GM21786 (cell line): ENCODE results near the gene EEPD1.
"Not testable (repeated sequence)": the region's sequence is repeated elsewhere in the genome, so short reads cannot be mapped to it uniquely, and the experiment has no call there.

Source experiments
- ATAC-seq: cut with Tn5 transposase; IDR thresholded peaks from one replicate; pipeline ENCODE4 v1.9.1; 2021; ENCODE audit not compliant: unreplicated experiment

The EEPD1 gene

GRCh38 chr7:36314491-36314890 is 161.4 kb downstream of the EEPD1 start:
- no peak for ATAC-seq

- ATAC-seq: no peak
These were observed 162.4 kb downstream of the EEPD1 start for GRCh38 chr7:36315309-36315944.

GRCh38 chr7:36316319-36316718 is 163.3 kb downstream of the EEPD1 start:
- ATAC-seq: no peak

GRCh38 chr7:36317276-36317675 is 164.2 kb downstream of the EEPD1 start:
- ATAC-seq: no peak

GRCh38 chr7:36318116-36318515 is 165.1 kb downstream of the EEPD1 start:
- ATAC-seq: no peak

- not testable (repeated sequence) for ATAC-seq
These were observed 168.2 kb downstream of the EEPD1 start for GRCh38 chr7:36321284-36321683.

GRCh38 chr7:36336390-36336789 is 183.3 kb downstream of the EEPD1 start:
- no peak for ATAC-seq

- ATAC-seq: no peak
These were observed 185.2 kb downstream of the EEPD1 start for GRCh38 chr7:36338256-36338655.

- ATAC-seq: no peak
These were observed 190.5 kb downstream of the EEPD1 start for GRCh38 chr7:36343548-36343947.

GRCh38 chr7:36344622-36345021 is 191.6 kb downstream of the EEPD1 start:
- no peak for ATAC-seq

GRCh38 chr7:36346260-36346831 is 193.3 kb downstream of the EEPD1 start:
- ATAC-seq: no peak

GRCh38 chr7:36348256-36348655 is 195.2 kb downstream of the EEPD1 start:
- no peak for ATAC-seq

- ATAC-seq: no peak
These were observed 195.7 kb downstream of the EEPD1 start for GRCh38 chr7:36348771-36349170.

- no peak for ATAC-seq
These were observed 196.6 kb downstream of the EEPD1 start for GRCh38 chr7:36349626-36350025.
